Subcutaneous abdominal adipose tissue (tissue), 5 donors: ENCODE results near the gene CALHM4.

ENCODE experiments used
- H3K27ac ChIP-seq: one replicate; pipeline ENCODE4 v1.7.0; 2013; ENCODE audit warnings: low read depth, mild to moderate bottlenecking, inconsistent platforms, low read length, moderate library complexity
- H3K27me3 ChIP-seq, 5 donors: one replicate each; pipeline ENCODE4 v1.7.0; 2013; ENCODE audit warnings: low read length in 5 of 5, inconsistent platforms in 1 of 5; ENCODE audit not compliant: control insufficient read depth in 5 of 5, insufficient read depth in 4 of 5
- H3K36me3 ChIP-seq, 5 donors: one replicate each; pipeline ENCODE4 v1.7.0; 2013; ENCODE audit warnings: low read length in 5 of 5; ENCODE audit not compliant: control insufficient read depth in 5 of 5, insufficient read depth in 5 of 5
- H3K4me1 ChIP-seq, 5 donors: one replicate each; pipeline ENCODE4 v1.7.0; 2013; ENCODE audit warnings: low read length in 5 of 5, mild to moderate bottlenecking in 3 of 5, moderate library complexity in 1 of 5; ENCODE audit not compliant: control insufficient read depth in 5 of 5, insufficient read depth in 5 of 5
- H3K4me3 ChIP-seq, 5 donors: one replicate each; pipeline ENCODE4 v1.7.0; 2013; ENCODE audit warnings: low read length in 5 of 5, low read depth in 1 of 5
- H3K9ac ChIP-seq, 5 donors: one replicate each; pipeline ENCODE4 v1.7.0; 2013; ENCODE audit warnings: low read length in 5 of 5, mild to moderate bottlenecking in 4 of 5, moderate library complexity in 3 of 5
- H3K9me3 ChIP-seq, 5 donors: one replicate each; pipeline ENCODE4 v1.7.0; 2013; ENCODE audit warnings: low read length in 5 of 5; ENCODE audit not compliant: control insufficient read depth in 5 of 5
- donor health status: healthy.
- donor health status: healthy.
- donor health status: healthy.
- donor health status: healthy.
- donor health status: healthy.

Gene CALHM4

GRCh38 chr6:116518621-116519368 is 34.8 kb upstream of the CALHM4 start:
- Histone ChIP-seq H3K27ac (no peak overlapping the region), H3K27me3 (no peaks in the 10 kb centered on the region), H3K9ac (no peak overlapping the region), H3K4me3 (no peak overlapping the region), H3K4me1 (peaks cover 0 to 15% (median 6%) of the 10 kb centered on the region in 5 donors), H3K36me3 (peaks cover 5 to 15% (median 8%) of the 10 kb centered on the region in 5 donors), H3K9me3 (no peaks in the 10 kb centered on the region)

DNA sequence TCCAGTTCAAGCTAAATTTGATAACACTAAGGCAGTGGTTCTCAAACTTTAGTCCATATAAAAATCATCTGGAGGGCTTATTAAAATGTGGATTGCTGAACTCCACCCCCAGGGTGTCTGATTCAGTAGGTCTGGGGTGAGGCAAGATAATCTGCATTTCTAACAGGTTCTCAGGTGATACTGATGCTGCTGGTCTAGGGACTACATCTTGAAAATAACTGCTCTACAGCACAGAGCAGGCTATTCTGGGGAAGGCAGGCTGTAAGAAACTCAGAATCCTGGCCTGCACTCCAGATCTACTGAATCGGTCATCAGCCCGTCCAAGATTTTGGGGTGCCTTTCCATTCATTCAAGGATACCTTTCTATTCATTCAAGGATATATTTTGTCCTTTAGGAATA is 30.7 kb upstream of the CALHM4 start:
- Histone ChIP-seq H3K4me1 (peaks cover 0 to 31% (median 13%) of the 10 kb centered on the region in 5 donors), H3K4me3 (no peak overlapping the region), H3K9ac (no peak overlapping the region)

GRCh38 chr6:116524236-116524635 is 29.3 kb upstream of the CALHM4 start:
- Histone ChIP-seq H3K9me3 (no peaks in the 10 kb centered on the region), H3K9ac (no peak overlapping the region), H3K27ac (no peak overlapping the region), H3K4me1 (peaks cover 0 to 36% (median 13%) of the 10 kb centered on the region in 5 donors), H3K4me3 (no peak overlapping the region), H3K27me3 (no peaks in the 10 kb centered on the region), H3K36me3 (no peaks in the 10 kb centered on the region)

More for the DNA sequence above, 30.7 kb upstream of the CALHM4 start:
- Histone ChIP-seq H3K9me3 (no peaks in the 10 kb centered on the region), H3K27ac (no peak overlapping the region), H3K27me3 (no peaks in the 10 kb centered on the region), H3K36me3 (no peaks in the 10 kb centered on the region)

- Histone ChIP-seq H3K27me3 (no peaks in the 10 kb centered on the region), H3K9ac (no peak overlapping the region), H3K4me1 (peaks cover 0 to 45% (median 13%) of the 10 kb centered on the region in 5 donors), H3K4me3 (no peak overlapping the region), H3K9me3 (no peaks in the 10 kb centered on the region), H3K36me3 (no peaks in the 10 kb centered on the region), H3K27ac (peak overlapping the region; percentile 11)
These were observed 25.4 kb upstream of the CALHM4 start for GRCh38 chr6:116528133-116528532.

DNA sequence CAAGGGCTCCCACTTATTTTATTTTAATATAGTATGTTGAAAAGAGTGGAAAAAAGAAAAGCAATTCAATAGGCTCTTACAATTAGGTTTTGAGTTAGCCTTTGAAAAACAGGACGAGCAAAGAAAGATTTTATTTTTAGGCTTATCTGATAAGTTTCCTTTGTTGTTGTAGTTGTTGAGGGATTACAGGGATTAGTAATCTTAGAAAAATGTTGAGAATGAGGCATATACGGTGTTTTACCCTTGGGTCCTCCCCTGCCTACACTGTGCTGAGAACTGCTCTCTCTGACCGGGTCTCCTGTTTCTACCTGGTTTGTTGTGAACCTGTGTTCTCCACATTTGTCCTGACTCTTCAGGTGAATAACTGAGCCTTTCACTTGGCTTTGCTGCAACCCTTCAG is 24.8 kb upstream of the CALHM4 start:
- H3K36me3 ChIP-seq = no peaks in the 10 kb centered on the region
- no peaks in the 10 kb centered on the region for H3K27me3 ChIP-seq
- peak overlapping the region; percentile 11 for H3K27ac ChIP-seq

GRCh38 chr6:116529466-116530290 is 23.9 kb upstream of the CALHM4 start:
- H3K9me3 ChIP-seq = no peaks in the 10 kb centered on the region
- peaks cover 0 to 50% (median 13%) of the 10 kb centered on the region in 5 donors for H3K4me1 ChIP-seq
- H3K9ac ChIP-seq = no peak overlapping the region
- no peaks in the 10 kb centered on the region for H3K27me3 ChIP-seq
- H3K4me3 ChIP-seq = no peak overlapping the region
- H3K36me3 ChIP-seq = no peaks in the 10 kb centered on the region
- H3K27ac ChIP-seq = no peak overlapping the region

More for the DNA sequence above, 24.8 kb upstream of the CALHM4 start:
- H3K4me1 ChIP-seq = peaks cover 0 to 49% (median 13%) of the 10 kb centered on the region in 5 donors
- H3K4me3 ChIP-seq = peak overlapping the region in 2 of 5 donors; percentile 17 to 39
- H3K9ac ChIP-seq = peak overlapping the region in 1 of 5 donors; percentile 43
- H3K9me3 ChIP-seq = no peaks in the 10 kb centered on the region

GRCh38 chr6:116530436-116530835 is 23.1 kb upstream of the CALHM4 start:
- Histone ChIP-seq H3K4me1 (peaks cover 0 to 43% (median 8%) of the 10 kb centered on the region in 5 donors), H3K27ac (no peak overlapping the region), H3K27me3 (no peaks in the 10 kb centered on the region), H3K9me3 (no peaks in the 10 kb centered on the region), H3K9ac (no peak overlapping the region), H3K4me3 (no peak overlapping the region), H3K36me3 (no peaks in the 10 kb centered on the region)

GRCh38 chr6:116531675-116532570 is 21.6 kb upstream of the CALHM4 start:
- Histone ChIP-seq H3K27me3 (no peaks in the 10 kb centered on the region), H3K36me3 (no peaks in the 10 kb centered on the region), H3K9ac (no peak overlapping the region), H3K27ac (no peak overlapping the region), H3K4me1 (peaks cover 0 to 28% (median 0%) of the 10 kb centered on the region in 5 donors), H3K4me3 (no peak overlapping the region), H3K9me3 (no peaks in the 10 kb centered on the region)

DNA sequence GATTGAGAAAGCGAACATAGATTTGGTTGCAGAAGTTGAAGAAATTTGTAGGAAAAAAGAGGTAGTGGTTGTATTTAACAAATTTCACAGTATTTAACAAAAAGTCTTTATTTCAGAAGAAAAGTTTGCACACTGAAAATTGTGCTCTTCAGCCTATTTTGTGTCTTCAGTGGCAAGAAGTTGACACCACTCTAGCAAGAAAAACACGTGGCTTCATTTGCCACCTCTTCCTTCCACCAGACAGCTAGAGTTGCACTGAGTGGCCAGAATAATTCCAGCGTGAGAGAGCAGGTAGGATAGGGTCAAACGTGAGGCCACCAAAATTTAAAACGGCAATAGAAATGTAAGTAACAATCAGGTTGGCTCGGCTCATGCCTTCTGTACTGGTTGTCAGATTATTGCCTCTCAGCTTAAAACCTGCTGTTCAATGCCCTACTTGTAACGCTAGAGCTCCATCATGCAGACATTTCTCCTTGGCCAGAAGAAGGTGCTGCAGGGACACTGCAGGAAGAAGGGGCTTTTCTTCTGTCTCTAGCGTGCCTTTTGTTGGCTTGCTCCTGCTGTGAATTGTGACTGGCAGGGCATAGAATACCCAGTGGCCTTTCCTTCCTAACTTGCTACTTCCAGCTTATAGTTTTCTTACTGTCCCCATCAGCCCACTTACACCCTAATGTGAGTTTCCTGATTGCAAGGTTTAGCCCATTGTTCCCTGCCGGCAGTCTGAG is 20.2 kb upstream of the CALHM4 start:
- no peaks in the 10 kb centered on the region for H3K36me3 ChIP-seq
- no peak overlapping the region for H3K27ac ChIP-seq
- no peaks in the 10 kb centered on the region for H3K27me3 ChIP-seq
- H3K4me3 ChIP-seq = no peak overlapping the region
- H3K9ac ChIP-seq = no peak overlapping the region
- peaks cover 0 to 21% (median 0%) of the 10 kb centered on the region in 5 donors for H3K4me1 ChIP-seq
- no peaks in the 10 kb centered on the region for H3K9me3 ChIP-seq
